Astrocyte (in vitro differentiated cells and primary cell): ENCODE data around the gene PHC2.

ENCODE experiments used
- EZH2 ChIP-seq: IDR thresholded peaks from 2 replicates; pipeline ENCODE4 v1.6.1; 2012; ENCODE audit warnings: mild to moderate bottlenecking, low read length, inconsistent platforms; ENCODE audit not compliant: insufficient read depth
- TF ChIP-seq, protein P1 (sequence below): IDR thresholded peaks from 2 replicates; pipeline ENCODE4 v1.5.1; 2011; ENCODE audit warnings: low read depth, mild to moderate bottlenecking, inconsistent platforms, low read length, moderate library complexity; ENCODE audit not compliant: insufficient read depth

DNA sequence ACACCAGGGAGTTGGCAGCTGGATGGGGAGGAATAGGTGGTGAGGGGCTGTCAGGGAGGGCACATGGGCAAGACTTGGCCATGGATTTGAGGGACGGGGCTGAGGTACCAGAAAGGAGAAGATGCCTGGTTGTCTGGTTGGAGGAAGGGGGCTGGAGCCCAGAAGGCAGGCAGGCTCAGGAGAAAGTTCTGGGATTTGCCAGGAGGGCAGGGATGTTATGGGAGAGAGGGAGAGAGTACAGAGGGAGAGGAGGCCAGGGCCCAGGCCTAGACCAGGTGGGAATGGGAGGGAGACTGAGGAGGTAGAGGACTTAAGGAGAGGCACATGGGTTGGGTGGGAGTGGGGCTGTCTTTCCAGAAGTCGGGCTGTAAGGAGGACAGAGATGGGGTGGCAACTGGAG is 114.3 kb downstream of the PHC2 start:
- TF ChIP-seq, protein P1, sequence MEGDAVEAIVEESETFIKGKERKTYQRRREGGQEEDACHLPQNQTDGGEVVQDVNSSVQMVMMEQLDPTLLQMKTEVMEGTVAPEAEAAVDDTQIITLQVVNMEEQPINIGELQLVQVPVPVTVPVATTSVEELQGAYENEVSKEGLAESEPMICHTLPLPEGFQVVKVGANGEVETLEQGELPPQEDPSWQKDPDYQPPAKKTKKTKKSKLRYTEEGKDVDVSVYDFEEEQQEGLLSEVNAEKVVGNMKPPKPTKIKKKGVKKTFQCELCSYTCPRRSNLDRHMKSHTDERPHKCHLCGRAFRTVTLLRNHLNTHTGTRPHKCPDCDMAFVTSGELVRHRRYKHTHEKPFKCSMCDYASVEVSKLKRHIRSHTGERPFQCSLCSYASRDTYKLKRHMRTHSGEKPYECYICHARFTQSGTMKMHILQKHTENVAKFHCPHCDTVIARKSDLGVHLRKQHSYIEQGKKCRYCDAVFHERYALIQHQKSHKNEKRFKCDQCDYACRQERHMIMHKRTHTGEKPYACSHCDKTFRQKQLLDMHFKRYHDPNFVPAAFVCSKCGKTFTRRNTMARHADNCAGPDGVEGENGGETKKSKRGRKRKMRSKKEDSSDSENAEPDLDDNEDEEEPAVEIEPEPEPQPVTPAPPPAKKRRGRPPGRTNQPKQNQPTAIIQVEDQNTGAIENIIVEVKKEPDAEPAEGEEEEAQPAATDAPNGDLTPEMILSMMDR = no peak
- no peak for TF ChIP-seq EZH2
